A549 treated with CpdA at 1 μM for 4 hours (cell line): Measurements from ENCODE around the gene KATNB1. TPM values are rescaled to one million over a fixed set of nuclear protein-coding genes. Genes with fewer than 3 reads are reported as not detected.

Source experiments
- total RNA-seq: library from RNA; stranded (reverse); fragments of 200-300 nt; extraction: Qiagen RNA extraction; gene quantifications from 5 replicates; pipeline ENCODE4 v1.2.3, GENCODE V29; 2022; ENCODE audit warnings: low read depth

KATNB1 gene, protein sequence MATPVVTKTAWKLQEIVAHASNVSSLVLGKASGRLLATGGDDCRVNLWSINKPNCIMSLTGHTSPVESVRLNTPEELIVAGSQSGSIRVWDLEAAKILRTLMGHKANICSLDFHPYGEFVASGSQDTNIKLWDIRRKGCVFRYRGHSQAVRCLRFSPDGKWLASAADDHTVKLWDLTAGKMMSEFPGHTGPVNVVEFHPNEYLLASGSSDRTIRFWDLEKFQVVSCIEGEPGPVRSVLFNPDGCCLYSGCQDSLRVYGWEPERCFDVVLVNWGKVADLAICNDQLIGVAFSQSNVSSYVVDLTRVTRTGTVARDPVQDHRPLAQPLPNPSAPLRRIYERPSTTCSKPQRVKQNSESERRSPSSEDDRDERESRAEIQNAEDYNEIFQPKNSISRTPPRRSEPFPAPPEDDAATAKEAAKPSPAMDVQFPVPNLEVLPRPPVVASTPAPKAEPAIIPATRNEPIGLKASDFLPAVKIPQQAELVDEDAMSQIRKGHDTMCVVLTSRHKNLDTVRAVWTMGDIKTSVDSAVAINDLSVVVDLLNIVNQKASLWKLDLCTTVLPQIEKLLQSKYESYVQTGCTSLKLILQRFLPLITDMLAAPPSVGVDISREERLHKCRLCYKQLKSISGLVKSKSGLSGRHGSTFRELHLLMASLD
- 19.1 to 22.7 TPM (median 21.3 TPM) in 5 replicates for total RNA-seq

DNA sequence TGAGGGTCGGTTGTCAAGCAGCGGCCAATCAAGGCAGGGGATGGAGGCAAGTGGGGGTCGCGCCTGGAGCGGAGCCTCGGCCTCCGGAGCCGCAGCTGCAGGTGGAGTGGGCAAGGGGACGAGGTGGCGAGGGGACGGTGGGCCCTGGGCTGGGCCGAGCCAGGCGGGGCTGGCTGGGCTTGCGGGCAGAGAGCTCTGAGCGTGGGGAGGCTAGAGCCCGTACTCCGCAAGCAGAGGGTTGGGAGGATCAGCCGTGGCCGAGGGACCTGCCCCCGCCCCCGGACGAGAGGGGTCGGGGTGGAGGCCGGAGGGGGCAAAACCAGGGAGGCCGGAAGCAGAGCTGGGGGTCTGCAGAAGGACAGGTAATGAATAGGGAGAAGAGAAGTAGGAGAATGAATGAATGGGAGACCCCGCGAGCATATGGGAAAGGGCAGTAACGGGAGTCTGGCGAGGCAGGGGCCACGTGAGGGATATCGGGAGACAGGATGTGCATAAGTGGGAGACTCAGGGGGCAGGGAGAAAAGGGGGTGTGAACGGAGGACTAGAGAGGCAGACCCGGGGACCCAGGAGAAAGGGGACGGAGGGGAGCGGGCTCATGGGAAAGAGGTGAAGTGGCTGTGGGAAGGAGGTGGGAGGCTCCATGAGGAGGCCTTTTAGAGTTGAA, at the start of gene KATNB1:
Gene KATNB1 (plus strand): TSS at position 16 of the 664 bp plus-strand sequence. CDS start 1,474 bp downstream, outside the sequence.

DNA sequence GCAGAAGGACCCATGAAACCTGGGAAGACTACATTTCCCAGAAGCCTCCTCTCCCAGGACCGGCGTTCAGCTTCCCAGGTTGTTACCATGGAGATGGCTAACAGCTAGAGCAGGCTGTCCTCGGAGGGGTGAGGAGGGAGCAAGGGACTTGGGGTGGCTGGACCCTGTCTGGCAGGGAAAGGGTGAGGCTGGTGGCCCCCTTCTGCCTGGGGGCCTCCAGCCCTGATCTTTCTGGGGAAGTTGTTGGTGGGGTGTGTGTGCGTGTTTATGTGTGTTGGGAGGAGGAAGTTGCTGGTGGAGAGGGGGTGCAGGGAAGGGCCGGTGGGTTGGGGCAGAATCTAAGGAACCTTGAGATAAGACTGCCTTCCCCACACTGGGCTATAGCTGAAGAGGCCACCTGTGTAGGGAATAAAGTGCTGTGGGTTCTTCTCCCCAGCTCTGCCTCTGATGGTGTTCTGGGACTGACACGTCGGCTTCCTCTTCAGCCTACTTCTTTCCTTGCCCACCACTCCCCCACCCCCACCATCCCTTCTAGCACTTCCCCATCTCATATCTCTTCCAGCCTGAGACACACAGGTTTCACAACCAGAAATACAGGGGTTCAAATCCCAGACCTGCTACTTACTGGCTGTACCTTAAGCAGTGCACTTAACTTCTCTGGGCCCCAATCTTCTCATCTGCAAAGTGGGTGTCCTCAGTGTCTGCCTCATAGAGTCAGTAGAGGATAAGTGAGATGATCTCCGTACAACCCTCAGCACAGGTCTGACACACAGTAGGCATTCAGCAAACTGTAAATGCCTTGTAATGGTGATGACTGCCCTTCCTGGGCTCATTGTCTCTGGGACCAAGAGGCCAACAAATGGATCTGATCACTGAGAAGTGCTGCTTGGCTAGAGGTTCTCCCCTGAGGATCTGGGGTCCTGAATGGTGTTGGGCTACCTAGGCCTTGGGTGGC, 40.6 kb upstream of the KATNB1 start, which contains the start of gene DRC7:
Gene DRC7 (plus strand): TSS at position 82 of the 955 bp plus-strand sequence. CDS start 3,144 bp downstream, outside the sequence.

DNA sequence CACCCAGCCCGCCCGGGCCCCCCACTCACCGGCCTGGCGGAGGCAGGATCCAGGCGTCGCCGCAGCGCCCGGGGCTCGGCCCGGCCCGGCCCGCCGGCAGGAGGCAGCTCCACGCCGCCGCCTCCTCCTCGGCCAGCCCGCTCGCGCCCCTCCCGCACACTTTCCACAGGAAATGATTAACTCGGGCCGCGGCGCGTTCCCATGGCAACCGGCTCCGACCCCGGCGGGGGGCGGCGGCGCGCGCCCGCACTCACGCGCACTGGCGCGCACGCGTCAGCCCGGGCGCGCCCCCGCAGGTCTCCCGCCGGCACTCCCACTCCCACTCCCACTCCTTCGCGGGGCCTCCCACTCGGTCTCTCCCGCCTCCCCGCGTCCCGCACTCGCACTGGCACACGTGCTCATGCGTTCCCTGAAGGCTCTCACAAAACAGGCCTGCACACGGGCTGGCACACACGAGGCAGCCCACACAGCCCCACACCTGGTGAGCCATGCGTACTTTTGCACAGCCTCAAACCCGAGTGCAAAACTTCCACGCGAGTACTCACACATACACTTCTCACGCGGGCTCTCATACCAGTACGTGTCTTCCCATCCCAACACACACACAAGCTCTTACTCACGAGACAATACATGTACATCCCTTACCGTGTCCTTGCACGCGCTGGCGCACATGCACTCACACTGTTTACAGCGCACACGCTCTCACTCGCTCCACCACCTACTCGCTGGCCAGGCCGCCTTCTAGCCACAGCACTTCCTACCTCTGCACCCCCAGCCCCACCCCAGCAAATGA, 67.0 kb downstream of the KATNB1 start, which contains the start of gene KIFC3:
Gene KIFC3 (minus strand): TSS at position 151 of the 793 bp plus-strand sequence. CDS start 4,248 bp downstream, outside the sequence.

Other genes with a start within 250 kb of the KATNB1 start
- 34.6 to 44.9 TPM (median 41.6 TPM) in 5 replicates for gene DOK4, start 249.3 kb upstream of the KATNB1 start, total RNA-seq
- 6.9 to 10.9 TPM (median 9.9 TPM) in 5 replicates for gene CCDC102A, start 199.2 kb upstream of the KATNB1 start, total RNA-seq
- gene ADGRG5, start 193.1 kb upstream of the KATNB1 start, total RNA-seq = 0.05 to 0.07 TPM (median 0.07 TPM) in 3 of 5 replicates, not detected in the others
- 161 to 247 TPM (median 200 TPM) in 5 replicates for gene ADGRG1, start 107.1 kb upstream of the KATNB1 start, total RNA-seq
- gene ADGRG3, start 67.5 kb upstream of the KATNB1 start, total RNA-seq = 0.22 to 0.87 TPM (median 0.54 TPM) in 5 replicates
- gene DRC7, start 41.0 kb upstream of the KATNB1 start, total RNA-seq = 0.05 to 0.59 TPM (median 0.10 TPM) in 5 replicates
- gene KIFC3, start 66.7 kb downstream of the KATNB1 start, total RNA-seq = 163 to 215 TPM (median 196 TPM) in 5 replicates
- gene CNGB1, start 235.4 kb downstream of the KATNB1 start, total RNA-seq = 0.07 to 0.38 TPM (median 0.12 TPM) in 5 replicates